NCI-H69 (cell line): Measurements from ENCODE around the gene TFDP1.
"Not testable (repeated sequence)": the region's sequence is repeated elsewhere in the genome, so short reads cannot be mapped to it uniquely, and the experiment has no call there.

Source experiments
- DNase-seq: peaks from one replicate; lab custom pipeline; 2025; lab: John Stamatoyannopoulos, UW

The TFDP1 gene

DNA sequence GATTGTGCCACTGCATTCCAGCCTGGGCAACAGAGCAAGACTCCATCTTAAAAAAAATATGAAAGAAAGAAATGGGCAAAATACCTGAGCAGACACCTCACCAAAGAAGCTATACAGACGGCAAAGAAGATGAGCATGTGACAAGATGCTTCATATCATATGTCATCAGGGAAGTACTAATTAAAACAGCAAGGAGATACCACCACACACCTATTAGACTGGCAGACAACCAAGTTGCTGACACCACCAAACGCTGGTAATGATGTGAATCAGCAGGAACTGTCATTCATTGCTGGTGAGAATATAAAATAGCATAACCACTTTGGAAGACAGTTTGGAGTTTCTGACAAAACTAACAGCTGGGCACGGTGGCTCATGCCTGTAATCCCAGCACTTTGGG lies 11.5 kb upstream of the TFDP1 start:
- no peak for DNase-seq

DNA sequence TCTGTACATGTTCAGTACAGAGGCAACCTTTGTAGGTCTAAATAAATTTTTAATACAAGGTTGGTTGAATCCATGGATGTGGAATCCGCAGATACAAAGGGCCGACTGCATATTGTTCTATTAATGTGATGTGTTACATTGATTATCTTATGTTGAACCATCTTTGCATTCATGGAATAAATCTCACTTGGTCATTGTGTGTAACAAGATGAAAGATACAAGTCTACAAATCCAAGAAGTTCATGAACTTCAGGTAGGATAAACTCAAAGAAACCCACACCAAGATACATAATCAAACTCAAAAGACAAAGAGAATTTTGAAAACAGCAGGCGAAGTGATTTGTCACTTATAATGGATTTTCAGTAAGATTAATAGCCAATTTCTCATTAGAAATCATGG lies 8.0 kb upstream of the TFDP1 start:
- DNase-seq = no peak

DNA sequence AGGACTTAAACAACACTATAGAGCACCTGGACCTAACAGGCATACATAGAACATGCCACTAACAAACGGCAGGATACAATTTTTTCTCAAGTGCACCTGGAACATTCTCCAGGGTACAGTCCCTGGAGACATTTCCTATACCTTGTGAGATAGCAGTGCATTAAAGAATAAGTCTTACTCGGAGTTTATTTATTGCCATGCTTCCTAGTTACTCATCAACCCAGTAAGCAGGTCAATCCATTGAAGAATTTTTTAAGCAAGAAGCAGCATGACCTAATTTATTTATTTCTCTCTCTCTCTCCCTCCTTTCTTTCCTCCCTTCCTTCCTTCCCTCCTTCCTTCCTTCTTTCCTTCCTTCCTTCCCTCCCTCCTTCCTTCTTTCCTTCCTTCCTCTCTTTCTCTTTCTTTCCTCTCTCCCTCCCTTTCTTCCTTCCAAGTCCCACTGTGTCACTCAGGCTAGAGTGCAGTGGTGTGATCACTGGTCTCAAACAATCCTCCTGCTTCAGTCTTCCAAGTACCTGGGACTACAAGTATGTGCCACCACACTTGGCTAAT lies 6.6 kb upstream of the TFDP1 start:
- no peak for DNase-seq

DNA sequence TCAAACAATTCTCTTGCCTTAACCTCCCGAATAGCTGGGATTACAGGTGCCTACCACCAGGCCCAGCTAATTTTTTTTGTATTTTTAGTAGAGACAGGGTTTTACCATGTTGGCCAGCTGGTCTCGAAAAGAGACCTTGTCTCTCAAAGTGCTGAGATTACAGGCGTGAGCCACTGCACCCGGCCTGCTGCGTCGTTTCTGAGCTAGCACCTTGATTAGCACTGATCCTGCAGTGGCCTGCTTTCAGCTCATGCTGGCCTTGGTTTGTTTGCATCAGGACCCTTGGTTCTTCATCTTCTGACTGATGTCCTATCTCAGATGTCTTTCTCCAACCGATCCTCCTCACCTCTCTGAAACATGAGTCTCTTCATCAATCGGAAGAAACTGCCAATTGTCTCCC lies 4.9 kb upstream of the TFDP1 start:
- no peak for DNase-seq

DNA sequence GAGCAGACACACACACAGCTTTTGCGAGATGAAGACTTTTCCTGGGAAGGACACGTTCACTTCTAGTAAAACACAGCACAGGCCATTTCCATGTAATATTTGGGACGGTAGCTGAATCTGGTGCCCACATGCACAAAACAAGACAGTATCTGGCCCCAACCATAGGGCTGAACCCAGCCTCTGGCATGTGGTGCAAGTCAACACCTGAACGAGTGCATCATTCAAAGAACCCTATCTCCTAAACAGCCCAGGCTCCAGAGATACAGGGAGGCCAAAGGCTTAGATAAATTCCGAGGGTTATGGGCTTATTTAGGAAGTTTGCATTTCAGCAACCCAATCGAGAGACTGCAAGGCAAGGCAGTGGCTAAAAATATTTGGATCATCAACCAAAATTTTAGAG lies 2.7 kb upstream of the TFDP1 start:
- no peak for DNase-seq

DNA sequence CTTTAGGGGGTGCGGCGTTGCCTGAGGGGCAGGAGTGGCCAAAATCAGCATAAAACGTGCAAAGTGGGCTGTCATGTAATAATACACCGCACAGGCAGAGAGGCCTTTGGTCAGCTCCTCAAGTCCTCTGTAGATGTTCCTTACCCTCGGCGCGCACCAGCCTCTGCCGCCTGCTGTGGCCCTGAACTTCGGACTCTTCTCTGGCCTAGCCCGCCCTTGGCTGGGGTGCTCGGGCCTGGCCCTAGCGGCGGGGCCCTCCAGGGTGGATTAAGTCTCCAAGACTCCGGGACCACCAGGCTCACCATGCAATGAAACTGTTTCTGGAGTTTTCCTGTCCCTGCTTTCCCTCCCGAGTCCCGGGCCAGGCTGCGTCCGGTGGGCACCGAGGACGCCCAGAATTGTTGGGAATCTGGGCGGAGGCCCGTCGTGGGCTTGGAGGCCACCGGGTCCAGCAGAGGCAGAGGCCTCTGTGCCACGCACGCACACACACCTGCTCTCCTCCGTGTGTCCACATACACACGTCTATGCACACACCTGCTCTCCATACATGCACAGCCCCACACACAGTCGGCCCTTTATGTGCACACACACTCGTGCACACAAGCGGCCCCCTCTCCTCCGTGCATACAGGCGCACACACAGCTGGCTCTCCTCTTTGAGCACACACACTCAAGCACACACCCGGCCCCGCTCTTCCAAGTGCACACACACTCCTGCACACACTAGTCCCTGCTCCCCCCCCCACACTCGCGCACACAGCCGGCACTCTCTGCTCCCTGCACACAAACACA lies 1.5 kb upstream of the TFDP1 start:
- no peak for DNase-seq

DNA sequence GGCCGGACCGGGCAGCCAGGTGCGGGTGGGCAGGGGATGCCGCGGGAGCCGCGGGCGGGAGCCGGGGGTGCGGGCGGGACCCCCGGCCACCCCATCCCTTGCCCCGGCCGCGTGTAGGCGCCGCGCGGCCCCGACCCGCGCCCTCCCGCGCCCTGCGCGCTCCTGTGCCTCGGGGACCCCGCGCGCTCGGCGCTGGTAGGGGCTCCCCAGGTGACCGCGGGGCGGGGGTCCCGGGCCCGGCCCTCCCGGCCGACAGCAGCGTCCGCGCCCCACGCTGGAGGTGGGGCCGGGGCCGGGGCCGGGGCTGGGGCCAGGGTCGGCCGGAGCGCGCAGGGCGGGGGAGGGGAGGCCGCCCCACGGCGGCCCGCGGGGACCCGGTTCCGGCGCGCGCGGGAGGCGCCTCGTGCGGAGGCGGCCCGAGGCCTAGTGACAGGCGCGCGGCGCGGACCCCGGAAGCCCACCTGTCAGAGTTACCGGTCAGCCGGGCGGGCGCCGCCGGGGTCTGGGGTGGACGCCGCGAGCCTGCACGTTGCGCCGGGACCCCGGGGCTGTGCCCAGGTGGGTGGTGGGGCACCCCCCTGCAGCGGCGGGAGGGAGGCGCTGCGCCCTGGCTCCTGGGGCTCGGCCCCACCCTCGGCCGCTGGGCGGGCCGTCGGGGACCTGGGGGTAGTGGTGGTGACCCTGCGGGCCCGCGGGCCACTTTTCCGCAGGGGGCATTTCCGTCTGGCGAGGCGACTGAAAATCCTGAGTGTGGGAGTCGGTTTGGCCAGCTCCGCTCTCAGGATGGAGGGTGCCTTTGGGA lies 518 bp downstream of the TFDP1 start:
- DNase-seq = peak; percentile 84

DNA sequence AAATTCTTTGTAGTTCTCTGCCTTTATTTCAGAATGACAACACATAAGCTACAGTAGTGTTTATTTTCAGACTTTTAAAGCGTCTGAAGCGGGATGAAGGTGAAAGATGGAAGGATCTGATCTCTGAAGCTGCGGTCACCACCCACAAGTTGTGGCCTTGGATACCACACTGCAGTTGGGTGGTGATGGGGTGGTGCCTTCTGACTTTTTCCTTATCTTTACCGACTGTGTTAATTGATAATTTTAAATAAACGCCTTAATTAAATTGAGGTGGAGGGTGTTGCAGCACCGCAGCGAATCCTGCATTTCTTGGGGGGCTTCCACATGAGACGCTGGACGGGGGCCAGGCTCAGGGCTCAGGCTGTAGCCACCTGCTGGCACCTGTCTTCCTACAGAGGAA lies 1.3 kb downstream of the TFDP1 start:
- peak; percentile 29 for DNase-seq

DNA sequence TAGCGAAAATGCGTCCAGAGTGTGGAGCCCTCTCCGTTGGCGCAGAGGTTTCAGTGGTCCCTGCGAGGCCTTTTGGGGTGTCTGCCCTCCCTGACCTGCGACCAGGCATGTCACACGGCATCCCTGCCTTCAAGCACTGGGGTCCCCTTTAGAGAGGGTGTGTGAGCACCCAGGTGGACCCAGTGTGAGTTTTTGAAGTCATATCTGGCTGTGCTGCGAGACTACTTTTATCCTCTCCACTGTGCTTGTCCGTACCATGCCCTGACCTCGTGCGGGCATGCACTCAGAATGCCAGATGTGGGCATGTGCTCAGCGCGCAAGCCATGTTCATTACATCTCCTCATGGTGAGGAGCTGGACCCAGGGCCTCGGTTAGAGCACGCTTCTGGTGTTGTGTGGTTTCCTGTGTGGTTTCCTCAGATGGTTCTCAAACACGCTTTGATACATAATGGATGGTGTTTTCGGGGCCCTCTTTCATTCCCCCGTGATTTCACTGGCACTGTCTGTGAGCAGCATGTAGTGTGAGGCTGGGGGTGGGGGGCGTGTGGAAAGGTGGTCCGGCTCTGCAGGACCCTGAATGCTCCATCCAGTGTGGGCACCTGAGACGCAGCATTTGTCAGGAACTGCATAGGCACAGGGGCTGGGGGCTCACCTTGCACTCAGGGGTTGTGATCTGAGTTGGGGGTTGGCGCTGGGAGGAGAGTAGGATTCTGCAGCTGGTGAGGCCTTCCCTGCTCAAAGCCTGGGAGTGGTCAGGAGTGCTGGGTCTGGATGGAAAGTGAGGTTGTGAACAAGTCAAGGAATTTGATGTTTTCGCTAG lies 2.3 kb downstream of the TFDP1 start:
- DNase-seq = no peak

DNA sequence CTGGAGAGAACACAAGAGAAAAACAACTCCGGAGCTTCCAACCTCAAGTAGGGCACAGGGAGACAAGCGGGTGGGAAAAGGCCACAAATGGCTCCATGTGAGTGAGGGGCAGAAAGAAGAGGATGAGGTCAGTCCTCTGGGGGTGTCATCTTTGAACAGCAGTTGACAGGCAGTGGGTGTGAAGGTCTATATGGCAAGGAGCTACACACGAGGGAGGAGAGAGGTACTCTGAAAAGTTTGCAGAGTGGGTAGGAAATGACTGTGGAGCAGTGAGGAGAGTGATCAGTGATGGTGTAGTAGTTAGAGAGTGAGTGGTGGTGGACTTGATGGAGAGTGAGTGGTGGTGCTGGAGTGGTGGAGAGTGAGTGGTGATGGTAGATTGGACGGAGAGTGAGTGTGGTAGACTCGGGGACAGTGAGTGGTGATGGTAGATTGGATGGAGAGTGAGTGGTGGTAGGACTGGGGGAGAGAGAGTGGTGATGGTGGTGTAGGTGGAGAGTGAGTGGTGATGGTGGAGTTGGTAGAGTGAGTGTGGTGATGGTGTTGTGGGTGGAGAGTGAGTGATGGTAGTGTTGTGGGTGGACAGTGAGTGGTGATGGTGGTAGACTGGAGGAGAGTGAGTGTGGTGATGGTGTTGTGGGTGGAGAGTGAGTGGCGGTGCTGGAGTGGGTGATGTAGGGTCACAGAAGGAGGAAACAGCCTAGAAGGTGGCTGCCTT lies 4.0 kb downstream of the TFDP1 start:
- DNase-seq = no peak

DNA sequence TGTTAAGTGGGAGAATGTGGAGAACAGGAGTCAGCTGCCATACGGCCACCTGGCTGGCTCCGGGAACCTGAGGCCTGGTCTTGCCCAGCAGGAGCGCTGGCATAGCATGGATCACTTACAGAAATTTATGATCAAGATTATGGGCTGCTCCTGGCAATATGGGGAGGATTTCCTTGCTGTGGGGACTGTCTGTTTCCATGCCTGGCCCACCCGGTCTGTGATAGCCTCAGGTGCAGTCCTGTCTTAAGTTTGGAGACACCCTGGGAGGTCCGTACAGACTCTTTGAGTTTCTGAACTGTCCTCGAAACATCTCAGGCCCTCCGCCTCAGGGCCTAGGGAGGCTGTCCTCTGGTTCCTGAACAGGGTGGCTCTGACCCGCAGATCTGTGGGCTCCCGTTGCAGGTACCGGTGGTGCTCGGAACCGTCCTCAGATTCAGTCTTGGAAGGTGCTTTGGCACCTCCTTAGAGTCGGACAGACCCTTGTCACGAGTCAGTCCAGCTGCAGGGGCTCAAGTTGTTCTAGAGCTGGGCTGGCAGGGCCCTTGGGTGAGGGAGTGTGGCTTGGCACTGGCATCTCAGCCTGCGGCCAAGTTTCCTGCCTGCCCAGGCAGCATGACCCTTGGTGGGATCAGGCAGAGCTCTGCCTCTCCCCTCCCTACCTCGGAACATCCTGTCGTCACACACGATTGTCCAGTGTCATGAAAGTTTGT lies 4.9 kb downstream of the TFDP1 start:
- no peak for DNase-seq

DNA sequence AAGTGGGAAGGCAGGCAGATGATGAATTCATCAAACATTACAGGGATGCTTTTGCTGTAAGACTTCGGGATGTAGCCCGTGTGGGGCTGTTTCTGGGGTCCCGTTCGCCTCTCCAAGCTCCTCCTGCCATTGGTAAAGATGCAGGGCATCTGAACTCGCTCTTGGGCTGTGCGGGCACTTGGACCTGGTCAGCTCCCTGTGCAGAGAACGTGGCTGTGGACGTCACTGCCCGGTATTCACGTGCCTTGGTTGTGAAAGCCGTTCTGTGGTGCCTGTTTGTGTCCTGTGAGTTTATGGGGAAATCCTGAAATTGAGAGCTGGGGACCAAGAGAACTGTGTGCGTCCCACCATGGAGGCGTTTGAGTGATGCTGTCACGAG lies 5.4 kb downstream of the TFDP1 start:
- no peak for DNase-seq

DNA sequence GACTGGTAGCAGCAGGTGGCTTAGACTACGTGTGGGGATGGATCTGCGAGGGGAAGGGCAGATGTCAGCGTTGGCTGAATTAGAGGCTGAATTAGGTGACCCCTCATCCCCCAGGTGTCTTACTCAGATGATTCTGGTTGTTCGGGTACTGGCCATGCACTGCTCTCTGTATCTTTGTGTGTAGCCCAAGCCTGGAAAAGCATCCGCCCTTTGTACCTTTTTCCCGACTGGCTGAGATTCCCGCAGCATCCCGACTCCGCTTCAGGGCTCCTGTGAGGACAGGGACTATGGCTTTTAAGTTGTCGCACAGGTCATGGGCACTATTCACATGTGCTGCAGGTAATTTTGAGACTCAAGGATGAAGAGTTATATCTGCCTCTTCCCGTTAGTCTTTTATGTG lies 7.2 kb downstream of the TFDP1 start:
- DNase-seq = no peak

DNA sequence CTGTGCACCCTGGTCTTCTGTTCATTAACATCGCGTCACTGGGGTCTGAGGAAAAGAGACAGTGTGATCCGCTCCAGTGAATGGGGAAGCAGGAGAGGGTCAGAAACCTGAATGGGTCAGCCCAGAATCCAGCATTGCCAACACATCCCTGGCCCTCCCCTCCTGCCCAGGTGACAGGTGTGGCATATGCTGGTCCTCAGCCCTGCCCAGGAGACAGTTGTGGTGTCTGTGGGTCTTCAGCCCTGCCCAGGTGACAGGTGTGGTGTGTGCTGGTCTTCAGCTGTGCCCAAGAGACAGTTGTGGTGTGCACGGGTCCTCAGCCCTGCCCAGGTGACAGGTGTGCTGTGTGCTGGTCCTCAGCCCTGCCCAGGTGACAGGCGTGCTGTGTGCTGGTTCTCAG lies 8.0 kb downstream of the TFDP1 start:
- DNase-seq = no peak

DNA sequence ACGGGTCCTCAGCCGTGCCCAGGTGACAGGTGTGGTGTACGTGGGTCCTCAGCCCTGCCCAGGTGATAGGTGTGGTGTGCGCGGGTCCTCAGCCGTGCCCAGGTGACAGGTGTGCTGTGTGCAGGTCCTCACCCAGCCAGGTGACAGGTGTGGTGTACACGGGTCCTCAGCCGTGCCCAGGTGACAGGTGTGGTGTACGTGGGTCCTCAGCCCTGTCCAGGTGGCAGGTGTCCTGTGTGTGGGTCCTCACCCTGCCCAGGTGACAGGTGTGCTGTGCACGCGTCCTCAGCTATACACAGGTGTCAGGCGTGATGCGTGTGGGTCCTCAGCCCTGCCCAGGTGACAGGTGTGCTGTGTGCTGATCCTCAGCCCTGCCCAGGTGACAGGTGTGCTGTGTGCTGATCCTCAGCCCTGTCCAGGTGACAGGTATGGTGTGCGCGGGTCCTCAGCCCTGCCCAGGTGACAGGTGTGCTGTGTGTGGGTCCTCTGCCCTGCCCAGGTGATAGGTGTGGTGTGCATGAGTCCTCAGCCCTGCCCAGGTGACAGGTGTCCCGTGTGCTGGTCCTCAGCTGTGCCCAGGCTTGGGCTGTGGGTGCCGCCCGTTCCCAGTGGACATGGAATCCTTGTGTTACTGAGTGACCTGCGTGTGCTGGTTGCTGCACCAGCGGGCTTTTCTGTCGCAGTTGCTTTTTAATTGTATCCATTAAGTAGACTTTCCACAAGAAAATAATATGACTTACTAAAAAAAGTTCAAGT lies 9.7 kb downstream of the TFDP1 start:
- not testable (repeated sequence) for DNase-seq

DNA sequence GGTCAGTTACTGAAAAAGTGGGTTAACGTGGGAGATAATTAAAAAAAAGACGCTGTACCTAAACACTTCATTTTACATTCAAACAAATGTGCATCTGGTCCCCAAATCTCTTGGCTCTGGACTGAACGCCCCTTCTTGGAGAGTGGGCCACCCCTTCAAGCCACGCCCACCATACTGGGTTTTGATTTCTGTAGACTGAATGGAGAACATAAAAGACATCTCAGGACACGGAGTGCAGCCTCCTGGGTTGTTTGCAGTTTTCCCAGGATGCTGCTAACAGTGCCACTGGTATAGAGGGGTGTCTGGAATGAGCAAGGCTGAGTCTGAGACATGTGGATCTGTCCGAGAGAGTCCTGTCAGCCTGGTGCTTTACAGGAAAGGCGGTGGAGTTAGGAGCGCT lies 10.6 kb downstream of the TFDP1 start:
- DNase-seq = no peak

DNA sequence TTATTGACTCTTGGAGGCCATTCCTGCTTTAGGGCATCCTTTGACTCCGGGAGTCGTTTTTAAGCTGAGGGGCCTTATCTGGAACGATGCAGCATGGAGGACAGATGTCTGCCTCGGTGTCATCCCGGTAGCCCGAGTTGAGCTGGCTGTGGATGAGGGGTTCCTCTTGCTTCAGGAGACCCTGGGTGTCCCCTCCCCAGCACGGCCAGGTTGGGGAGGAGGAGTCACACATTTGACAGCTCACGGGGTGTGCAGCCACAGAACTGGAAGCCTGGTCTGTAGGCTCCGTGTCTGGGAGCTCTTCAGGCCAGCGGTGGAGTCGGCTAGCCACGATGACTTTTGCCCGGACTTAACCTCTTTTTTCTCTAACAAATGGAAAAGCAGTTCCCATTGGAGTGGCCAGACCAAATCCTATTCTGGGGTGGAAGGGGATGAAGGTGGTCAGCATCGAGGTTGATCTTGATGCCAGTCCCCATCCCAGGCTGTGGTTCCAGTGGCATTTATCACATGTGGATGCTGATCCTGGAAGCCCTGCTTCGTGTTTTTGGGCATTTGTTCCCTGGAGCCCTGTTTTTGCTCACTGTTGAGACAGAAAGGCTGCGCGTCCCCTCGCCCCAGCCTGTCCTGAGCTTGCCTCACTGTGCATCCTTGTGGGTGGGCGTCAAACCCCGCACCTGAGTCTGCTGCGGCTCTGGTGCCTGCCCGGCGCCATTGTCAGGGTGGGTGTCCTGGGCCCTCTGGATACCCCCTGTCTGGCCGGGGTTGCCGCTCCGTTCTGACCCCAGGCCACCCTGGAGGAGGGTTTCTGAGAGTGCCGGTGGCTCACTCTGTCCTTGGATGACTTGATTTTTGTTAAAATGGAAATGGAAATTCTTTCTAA lies 12.0 kb downstream of the TFDP1 start:
- DNase-seq = no peak

DNA sequence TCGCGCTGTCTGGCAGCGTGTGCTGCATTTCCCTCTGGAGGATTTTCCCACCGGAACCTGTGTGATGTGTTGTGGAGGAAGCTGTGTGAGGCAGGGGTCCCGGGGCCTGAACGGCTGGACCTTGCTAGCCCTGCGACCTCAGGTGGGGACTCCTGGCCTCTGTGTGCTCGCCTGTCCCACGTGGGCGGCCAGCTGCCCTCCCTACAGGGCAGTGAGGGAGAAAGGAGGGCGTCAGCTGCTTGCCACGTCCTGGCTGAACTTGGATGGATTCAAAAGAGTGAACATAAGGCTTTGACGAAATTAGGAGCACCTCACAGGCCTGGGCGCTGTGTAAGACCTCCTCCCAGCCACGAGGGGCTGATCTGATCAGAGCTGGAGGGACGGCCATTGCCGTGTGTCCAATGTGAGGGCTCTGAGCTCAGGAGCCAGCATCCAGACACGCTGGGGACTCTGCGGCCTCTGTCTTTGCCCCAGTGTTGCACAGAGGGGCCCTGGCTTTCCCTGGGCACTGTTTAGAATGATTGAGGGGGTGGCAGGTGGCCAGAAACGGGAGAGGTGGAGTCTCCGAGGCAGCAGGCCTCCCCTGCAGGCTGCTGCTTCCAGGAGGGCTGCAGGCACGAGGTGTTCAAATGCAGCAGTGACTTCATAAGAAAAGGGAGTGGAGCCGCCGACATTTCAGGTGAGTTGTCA lies 13.0 kb downstream of the TFDP1 start:
- DNase-seq = no peak

DNA sequence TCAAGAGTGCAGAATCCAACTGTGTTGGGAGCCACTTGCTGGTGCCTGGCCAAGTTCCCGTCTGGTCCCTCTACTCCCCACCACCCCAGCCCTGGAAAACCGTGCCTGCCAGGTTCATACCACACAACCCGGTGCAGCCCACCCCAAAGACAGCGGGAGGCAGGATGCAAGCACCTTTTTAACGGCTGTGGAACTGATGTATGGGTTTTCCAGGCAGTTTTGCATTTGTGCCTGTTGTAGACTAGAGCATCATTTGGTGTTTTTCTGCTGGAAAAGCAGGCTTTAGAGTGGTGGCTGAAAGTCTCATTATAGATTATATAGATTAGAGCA lies 13.5 kb downstream of the TFDP1 start:
- no peak for DNase-seq
